ENCODE results near the gene RNU6-1. TPM values are rescaled to one million over a fixed set of nuclear protein-coding genes. Genes with fewer than 3 reads are reported as not detected.

RNU6-1 gene
- total RNA-seq, 1 experiment from 2014 or later, result not detected

DNA sequence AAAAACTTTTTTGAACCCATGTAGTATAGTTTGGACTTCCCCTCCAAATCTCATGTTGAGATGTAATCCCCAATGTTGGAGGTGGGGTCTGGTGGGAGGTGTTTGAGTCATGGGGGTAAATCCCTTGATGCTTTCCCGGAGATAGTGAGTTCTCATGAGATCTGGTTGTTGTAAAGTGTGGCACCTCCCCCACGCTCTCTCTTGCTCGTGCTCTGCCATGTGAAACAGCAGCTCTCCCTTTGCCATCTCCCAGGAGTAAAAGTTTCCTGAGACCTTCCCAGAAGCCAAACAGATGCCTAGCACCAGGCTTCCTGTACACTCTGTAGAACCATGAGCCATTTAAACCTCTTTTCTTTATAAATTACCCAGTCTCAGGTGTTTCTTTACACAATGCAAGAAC is 16.0 kb upstream of the RNU6-1 start:
- no peaks in the 10 kb centered on the region for H3K36me3 Mint-ChIP-seq (ENCODE audit: insufficient read depth, unreplicated experiment)
- intact Hi-C loops (cut with micrococcal nuclease; ENCODE audit: unreplicated experiment), result no loop called here

DNA sequence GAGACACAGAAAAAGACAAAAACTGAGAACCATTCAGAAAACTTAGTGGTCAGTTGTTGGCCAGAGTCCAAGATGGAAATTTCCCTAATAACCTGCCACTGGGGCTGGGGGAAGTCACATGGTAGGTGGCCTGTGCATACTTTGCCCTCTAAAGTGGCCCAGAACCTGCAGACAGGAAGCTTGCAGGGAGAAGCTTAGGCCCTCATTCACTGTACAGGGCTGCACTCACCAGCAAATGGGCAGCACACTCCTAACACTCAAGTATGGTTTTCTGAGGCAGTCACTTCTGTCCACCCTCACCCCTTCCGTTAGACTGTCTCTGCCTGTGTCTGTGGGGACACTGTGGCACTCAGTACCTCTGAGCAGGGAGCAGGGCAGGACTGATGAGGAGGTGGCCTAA is 14.5 kb upstream of the RNU6-1 start:
- no peak for DNase-seq
- CTCF ChIA-PET, result no interaction called here
- POLR2A ChIA-PET, result interaction anchor here (0.7 kb wide), 1 partner anchor 11 kb away, joined by 3 read pairs; no protein-coding TSS in a partner anchor
- H3K36me3 Mint-ChIP-seq (ENCODE audit: insufficient read depth, unreplicated experiment), result no peaks in the 10 kb centered on the region
- no peaks in the 10 kb centered on the region for H3K27me3 Mint-ChIP-seq (ENCODE audit: insufficient read depth, unreplicated experiment)
- BruUV-seq (replicated peaks), result no TSS peak
- Histone ChIP-seq H3K27me3 (replicated peaks; ENCODE audit: control insufficient read depth, insufficient read depth, low read length) (no peaks in the 10 kb centered on the region), H3K4me1 (peaks cover 11% of the 10 kb centered on the region), H3K9me3 (no peaks in the 10 kb centered on the region), H3K4me3 (ENCODE audit: low read depth, low read length) (no peak overlapping the region), H3K36me3 (ENCODE audit: control insufficient read depth, insufficient read depth, low read length) (no peaks in the 10 kb centered on the region)
- no peak overlapping the region for H3K4me3 Mint-ChIP-seq (ENCODE audit: unreplicated experiment)
- intact Hi-C loops (cut with micrococcal nuclease; ENCODE audit: unreplicated experiment), result no loop called here
- peaks cover 19% of the 10 kb centered on the region for H3K4me1 Mint-ChIP-seq (ENCODE audit: low read depth, unreplicated experiment)
- no peaks in the 10 kb centered on the region for H3K9me3 Mint-ChIP-seq (ENCODE audit: unreplicated experiment)
- H3K27ac Mint-ChIP-seq (ENCODE audit: unreplicated experiment), result no peak overlapping the region
- TF ChIP-seq, protein P1, sequence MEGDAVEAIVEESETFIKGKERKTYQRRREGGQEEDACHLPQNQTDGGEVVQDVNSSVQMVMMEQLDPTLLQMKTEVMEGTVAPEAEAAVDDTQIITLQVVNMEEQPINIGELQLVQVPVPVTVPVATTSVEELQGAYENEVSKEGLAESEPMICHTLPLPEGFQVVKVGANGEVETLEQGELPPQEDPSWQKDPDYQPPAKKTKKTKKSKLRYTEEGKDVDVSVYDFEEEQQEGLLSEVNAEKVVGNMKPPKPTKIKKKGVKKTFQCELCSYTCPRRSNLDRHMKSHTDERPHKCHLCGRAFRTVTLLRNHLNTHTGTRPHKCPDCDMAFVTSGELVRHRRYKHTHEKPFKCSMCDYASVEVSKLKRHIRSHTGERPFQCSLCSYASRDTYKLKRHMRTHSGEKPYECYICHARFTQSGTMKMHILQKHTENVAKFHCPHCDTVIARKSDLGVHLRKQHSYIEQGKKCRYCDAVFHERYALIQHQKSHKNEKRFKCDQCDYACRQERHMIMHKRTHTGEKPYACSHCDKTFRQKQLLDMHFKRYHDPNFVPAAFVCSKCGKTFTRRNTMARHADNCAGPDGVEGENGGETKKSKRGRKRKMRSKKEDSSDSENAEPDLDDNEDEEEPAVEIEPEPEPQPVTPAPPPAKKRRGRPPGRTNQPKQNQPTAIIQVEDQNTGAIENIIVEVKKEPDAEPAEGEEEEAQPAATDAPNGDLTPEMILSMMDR (IDR thresholded peaks at IDR 0.05; ENCODE audit: insufficient read depth in 1 of 2, low read depth in 1 of 2, low read length in 1 of 2, severe bottlenecking in 1 of 2, unreplicated experiment in 1 of 2), result no peak

More for the DNA sequence above, 16.0 kb upstream of the RNU6-1 start:
- no peak overlapping the region for H3K27ac Mint-ChIP-seq (ENCODE audit: unreplicated experiment)
- H3K9me3 ChIP-seq, result no peaks in the 10 kb centered on the region
- no peaks in the 10 kb centered on the region for H3K36me3 ChIP-seq (ENCODE audit: control insufficient read depth, insufficient read depth, low read length)
- H3K4me1 Mint-ChIP-seq (ENCODE audit: low read depth, unreplicated experiment), result peaks cover 19% of the 10 kb centered on the region
- no peak overlapping the region for H3K4me3 ChIP-seq (ENCODE audit: low read depth, low read length)
- no peaks in the 10 kb centered on the region for H3K9me3 Mint-ChIP-seq (ENCODE audit: unreplicated experiment)
- TF ChIP-seq, protein P1 (IDR thresholded peaks at IDR 0.05; ENCODE audit: insufficient read depth in 1 of 2, low read depth in 1 of 2, low read length in 1 of 2, severe bottlenecking in 1 of 2, unreplicated experiment in 1 of 2), result no peak
- ChIA-PET POLR2A (no interaction called here), CTCF (no interaction called here)
- H3K27me3 Mint-ChIP-seq (ENCODE audit: insufficient read depth, unreplicated experiment), result no peaks in the 10 kb centered on the region
- H3K4me3 Mint-ChIP-seq (ENCODE audit: unreplicated experiment), result no peak overlapping the region
- peaks cover 11% of the 10 kb centered on the region for H3K4me1 ChIP-seq
- no TSS peak for BruUV-seq (replicated peaks)
- DNase-seq, result no peak
- no peaks in the 10 kb centered on the region for H3K27me3 ChIP-seq (replicated peaks; ENCODE audit: control insufficient read depth, insufficient read depth, low read length)

DNA sequence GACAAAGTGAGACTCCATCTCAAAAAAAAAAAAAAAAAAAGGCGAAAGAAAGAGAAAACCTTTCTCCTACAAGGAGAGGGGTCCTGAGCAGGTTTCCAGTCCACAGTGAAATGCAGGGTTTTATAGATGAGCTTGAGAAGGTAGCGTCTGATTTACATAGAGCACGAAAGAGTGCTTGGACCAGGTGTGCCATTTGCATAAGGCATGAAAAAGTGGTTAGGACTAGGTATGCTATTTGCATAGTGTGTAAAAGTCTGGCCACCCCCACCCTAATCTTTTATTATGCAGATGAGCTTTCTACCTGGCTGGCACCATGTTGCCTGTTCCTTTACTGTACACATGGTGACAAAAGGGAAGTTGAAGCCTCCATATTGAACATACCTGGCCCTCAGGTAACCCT is 13.6 kb upstream of the RNU6-1 start:
- no peak for DNase-seq
- Histone ChIP-seq H3K9me3 (no peaks in the 10 kb centered on the region), H3K4me3 (ENCODE audit: low read depth, low read length) (no peak overlapping the region), H3K36me3 (ENCODE audit: control insufficient read depth, insufficient read depth, low read length) (no peaks in the 10 kb centered on the region), H3K27me3 (replicated peaks; ENCODE audit: control insufficient read depth, insufficient read depth, low read length) (no peaks in the 10 kb centered on the region), H3K4me1 (peaks cover 11% of the 10 kb centered on the region)
- Mint-ChIP-seq H3K4me1 (ENCODE audit: low read depth, unreplicated experiment) (peaks cover 19% of the 10 kb centered on the region), H3K36me3 (ENCODE audit: insufficient read depth, unreplicated experiment) (no peaks in the 10 kb centered on the region), H3K4me3 (ENCODE audit: unreplicated experiment) (no peak overlapping the region), H3K27me3 (ENCODE audit: insufficient read depth, unreplicated experiment) (no peaks in the 10 kb centered on the region), H3K9me3 (ENCODE audit: unreplicated experiment) (no peaks in the 10 kb centered on the region), H3K27ac (ENCODE audit: unreplicated experiment) (no peak overlapping the region)
- intact Hi-C loops (cut with micrococcal nuclease; ENCODE audit: unreplicated experiment), result no loop called here
- ChIA-PET CTCF (interaction anchor here (0.6 kb wide), 1 partner anchor 244 kb away, joined by 3 read pairs; no protein-coding TSS in a partner anchor), POLR2A (no interaction called here)
- TF ChIP-seq, protein P1 (IDR thresholded peaks at IDR 0.05; ENCODE audit: insufficient read depth in 1 of 2, low read depth in 1 of 2, low read length in 1 of 2, severe bottlenecking in 1 of 2, unreplicated experiment in 1 of 2), result no peak
- no TSS peak for BruUV-seq (replicated peaks)
